ENCODE measurements around the gene TMEM8B. TPM values are rescaled to one million over a fixed set of nuclear protein-coding genes. Genes with fewer than 3 reads are reported as not detected.

TMEM8B gene
- total RNA-seq, 1 donor: 2.5 TPM

GRCh38 chr9:35828716-35829083 is 328 bp upstream of the TMEM8B start, which contains the start of gene FAM221B:
Gene FAM221B (minus strand): TSS chr9:35828732. CDS start chr9:35826161, 2,571 bp downstream.
- peak within 1 kb of the TSS; percentile 80 for H3K4me3 ChIP-seq (ENCODE audit: insufficient read depth, low read length)
- peaks cover 6% of the 10 kb centered on the region for H3K79me2 ChIP-seq (ENCODE audit: insufficient read depth, low read length)
- peak within 1 kb of the TSS; percentile 93 for H2AFZ ChIP-seq (ENCODE audit: low read length)
- no peaks in the 10 kb centered on the region for H3K9me3 ChIP-seq (ENCODE audit: low read depth, low read length)
- TF ChIP-seq, protein P1, sequence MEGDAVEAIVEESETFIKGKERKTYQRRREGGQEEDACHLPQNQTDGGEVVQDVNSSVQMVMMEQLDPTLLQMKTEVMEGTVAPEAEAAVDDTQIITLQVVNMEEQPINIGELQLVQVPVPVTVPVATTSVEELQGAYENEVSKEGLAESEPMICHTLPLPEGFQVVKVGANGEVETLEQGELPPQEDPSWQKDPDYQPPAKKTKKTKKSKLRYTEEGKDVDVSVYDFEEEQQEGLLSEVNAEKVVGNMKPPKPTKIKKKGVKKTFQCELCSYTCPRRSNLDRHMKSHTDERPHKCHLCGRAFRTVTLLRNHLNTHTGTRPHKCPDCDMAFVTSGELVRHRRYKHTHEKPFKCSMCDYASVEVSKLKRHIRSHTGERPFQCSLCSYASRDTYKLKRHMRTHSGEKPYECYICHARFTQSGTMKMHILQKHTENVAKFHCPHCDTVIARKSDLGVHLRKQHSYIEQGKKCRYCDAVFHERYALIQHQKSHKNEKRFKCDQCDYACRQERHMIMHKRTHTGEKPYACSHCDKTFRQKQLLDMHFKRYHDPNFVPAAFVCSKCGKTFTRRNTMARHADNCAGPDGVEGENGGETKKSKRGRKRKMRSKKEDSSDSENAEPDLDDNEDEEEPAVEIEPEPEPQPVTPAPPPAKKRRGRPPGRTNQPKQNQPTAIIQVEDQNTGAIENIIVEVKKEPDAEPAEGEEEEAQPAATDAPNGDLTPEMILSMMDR (IDR thresholded peaks at IDR 0.05; ENCODE audit: extremely low read depth, low read depth, low read length): no peak
- H4K20me1 ChIP-seq (ENCODE audit: insufficient read depth, low read length): no peaks in the 10 kb centered on the region
- peak within 1 kb of the TSS; percentile 88 for H3K4me2 ChIP-seq (ENCODE audit: insufficient read depth, low read length)
- peak; percentile 66 for DNase-seq (ENCODE audit: insufficient read length, low spot score, missing footprints)
- H3K36me3 ChIP-seq (ENCODE audit: insufficient read depth, low read length): no peaks in the 10 kb centered on the region
- no peaks in the 10 kb centered on the region for H3K27me3 ChIP-seq (ENCODE audit: insufficient read depth, low read length)
- peaks cover 30% of the 10 kb centered on the region for H3K4me1 ChIP-seq (ENCODE audit: insufficient read depth, low read length)
- H3K27ac ChIP-seq (ENCODE audit: low read depth, low read length): peak within 1 kb of the TSS; percentile 65

GRCh38 chr9:35829764-35830096 is 702 bp downstream of the TMEM8B start:
- Histone ChIP-seq H3K36me3 (ENCODE audit: insufficient read depth, low read length) (no peaks in the 10 kb centered on the region), H3K9me3 (ENCODE audit: low read depth, low read length) (no peaks in the 10 kb centered on the region), H3K4me1 (ENCODE audit: insufficient read depth, low read length) (peaks cover 37% of the 10 kb centered on the region), H2AFZ (ENCODE audit: low read length) (peak overlapping the region; percentile 75), H3K4me2 (ENCODE audit: insufficient read depth, low read length) (peak overlapping the region; percentile 88), H3K27me3 (ENCODE audit: insufficient read depth, low read length) (no peaks in the 10 kb centered on the region), H3K4me3 (ENCODE audit: insufficient read depth, low read length) (peak overlapping the region; percentile 80), H3K79me2 (ENCODE audit: insufficient read depth, low read length) (peaks cover 6% of the 10 kb centered on the region), H4K20me1 (ENCODE audit: insufficient read depth, low read length) (no peaks in the 10 kb centered on the region), H3K27ac (ENCODE audit: low read depth, low read length) (peak overlapping the region; percentile 65)
- TF ChIP-seq, protein P1 (IDR thresholded peaks at IDR 0.05; ENCODE audit: extremely low read depth, low read depth, low read length): no peak
- peak; percentile 79 for DNase-seq (ENCODE audit: insufficient read length, low spot score, missing footprints)

DNA sequence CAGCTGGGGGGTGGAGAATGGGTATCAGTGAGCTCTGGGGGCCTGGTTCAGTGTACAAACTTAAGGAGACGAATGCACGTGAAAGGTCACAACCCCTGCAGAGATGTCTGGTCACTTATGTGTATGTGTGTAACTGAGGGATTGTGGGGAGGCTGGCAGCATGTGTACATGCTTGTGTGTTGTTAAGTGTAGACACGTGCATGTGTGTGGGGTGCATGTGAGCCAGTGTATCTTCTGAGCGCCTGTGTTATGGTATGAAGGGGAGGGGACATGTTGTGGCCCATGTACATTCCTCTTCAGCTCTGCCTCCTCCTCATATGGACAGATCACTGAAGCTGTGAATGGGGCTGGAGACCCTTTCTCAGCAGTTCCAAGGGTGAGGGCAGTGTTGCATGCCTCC is 2.0 kb downstream of the TMEM8B start:
- no peaks in the 10 kb centered on the region for H3K27me3 ChIP-seq (ENCODE audit: insufficient read depth, low read length)
- H3K36me3 ChIP-seq (ENCODE audit: insufficient read depth, low read length): no peaks in the 10 kb centered on the region
- peaks cover 6% of the 10 kb centered on the region for H3K79me2 ChIP-seq (ENCODE audit: insufficient read depth, low read length)
- no peaks in the 10 kb centered on the region for H4K20me1 ChIP-seq (ENCODE audit: insufficient read depth, low read length)
- TF ChIP-seq, protein P1 (IDR thresholded peaks at IDR 0.05; ENCODE audit: extremely low read depth, low read depth, low read length): no peak
- H3K27ac ChIP-seq (ENCODE audit: low read depth, low read length): no peak overlapping the region
- no peak overlapping the region for H2AFZ ChIP-seq (ENCODE audit: low read length)
- no peak overlapping the region for H3K4me3 ChIP-seq (ENCODE audit: insufficient read depth, low read length)
- peaks cover 37% of the 10 kb centered on the region for H3K4me1 ChIP-seq (ENCODE audit: insufficient read depth, low read length)
- no peak for DNase-seq (ENCODE audit: insufficient read length, low spot score, missing footprints)
- no peaks in the 10 kb centered on the region for H3K9me3 ChIP-seq (ENCODE audit: low read depth, low read length)
- H3K4me2 ChIP-seq (ENCODE audit: insufficient read depth, low read length): no peak overlapping the region

GRCh38 chr9:35832814-35833213 is 3.8 kb downstream of the TMEM8B start:
- Histone ChIP-seq H3K9me3 (ENCODE audit: low read depth, low read length) (no peaks in the 10 kb centered on the region), H3K27me3 (ENCODE audit: insufficient read depth, low read length) (no peaks in the 10 kb centered on the region), H3K4me2 (ENCODE audit: insufficient read depth, low read length) (no peak overlapping the region), H3K27ac (ENCODE audit: low read depth, low read length) (no peak overlapping the region), H3K4me3 (ENCODE audit: insufficient read depth, low read length) (no peak overlapping the region), H4K20me1 (ENCODE audit: insufficient read depth, low read length) (no peaks in the 10 kb centered on the region), H2AFZ (ENCODE audit: low read length) (no peak overlapping the region), H3K36me3 (ENCODE audit: insufficient read depth, low read length) (no peaks in the 10 kb centered on the region), H3K4me1 (ENCODE audit: insufficient read depth, low read length) (peaks cover 23% of the 10 kb centered on the region), H3K79me2 (ENCODE audit: insufficient read depth, low read length) (peaks cover 6% of the 10 kb centered on the region)
- DNase-seq (ENCODE audit: insufficient read length, low spot score, missing footprints): no peak
- TF ChIP-seq, protein P1 (IDR thresholded peaks at IDR 0.05; ENCODE audit: extremely low read depth, low read depth, low read length): no peak
